HG02840 (cell line): ENCODE measurements around the gene CCDC50.

Source experiments
- ATAC-seq: cut with Tn5 transposase; IDR thresholded peaks from one replicate; pipeline ENCODE4 v1.9.1; 2021; ENCODE audit warnings: mild to moderate bottlenecking, moderate library complexity, moderate number of reproducible peaks; ENCODE audit not compliant: unreplicated experiment, low FRiP score

The CCDC50 gene

DNA sequence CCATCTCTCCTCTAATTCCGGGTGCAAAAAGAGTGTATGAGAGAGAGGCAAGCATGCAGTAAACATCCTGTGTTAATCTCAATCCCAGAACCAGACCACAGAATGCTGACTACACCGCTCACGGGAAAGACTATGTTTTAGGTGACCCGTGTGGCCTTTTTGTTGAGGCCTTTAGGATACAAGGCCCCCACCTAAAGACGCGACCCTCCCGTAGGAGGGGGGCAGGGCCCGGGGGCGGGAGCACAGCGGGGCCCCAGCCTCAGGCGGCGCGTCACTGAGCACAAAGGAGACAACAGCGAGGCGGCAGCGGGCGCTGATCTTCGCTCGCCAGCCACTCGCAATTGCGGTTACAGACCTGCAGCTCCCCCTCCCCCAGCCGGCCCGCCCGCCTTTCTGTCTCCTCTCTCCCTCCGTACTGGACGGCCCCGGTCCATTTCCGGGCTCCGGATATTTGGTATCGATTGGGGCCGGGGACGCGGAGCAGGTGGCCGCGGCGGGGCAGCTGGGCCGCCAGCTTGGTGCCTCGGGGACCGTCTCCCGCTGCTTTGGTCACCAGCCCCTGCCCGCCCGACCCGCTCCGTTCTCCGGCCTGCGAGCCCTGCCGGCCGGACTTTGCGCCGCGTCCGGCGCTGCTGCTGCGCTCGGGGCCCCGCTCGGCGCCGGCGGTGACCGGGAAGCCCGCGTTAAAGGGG, at the start of gene CCDC50:
TSS of gene CCDC50 (plus strand) at position 433 of the 692 bp plus-strand sequence. CDS start 281 bp downstream, outside the sequence.
- peak; percentile 80 for ATAC-seq

DNA sequence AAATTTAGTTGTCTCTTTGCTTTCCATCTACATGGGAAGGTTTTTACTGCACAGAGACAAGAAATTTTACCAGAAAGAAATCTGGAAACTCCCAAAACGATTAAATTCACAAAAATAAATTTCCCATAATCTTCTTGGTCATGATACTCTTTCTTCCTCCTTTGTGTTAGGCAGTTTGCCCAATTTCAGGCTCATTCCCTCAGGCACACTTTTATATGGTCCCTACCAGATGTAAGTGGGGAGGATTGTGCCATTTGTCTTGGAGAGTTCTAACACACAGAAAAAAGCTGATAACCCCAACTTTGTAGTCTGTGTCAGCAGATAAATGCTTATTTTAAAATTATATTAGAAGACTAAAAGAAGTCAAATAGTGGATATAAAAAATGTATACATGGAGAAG, 49.1 kb upstream of the CCDC50 start:
- ATAC-seq = no peak

DNA sequence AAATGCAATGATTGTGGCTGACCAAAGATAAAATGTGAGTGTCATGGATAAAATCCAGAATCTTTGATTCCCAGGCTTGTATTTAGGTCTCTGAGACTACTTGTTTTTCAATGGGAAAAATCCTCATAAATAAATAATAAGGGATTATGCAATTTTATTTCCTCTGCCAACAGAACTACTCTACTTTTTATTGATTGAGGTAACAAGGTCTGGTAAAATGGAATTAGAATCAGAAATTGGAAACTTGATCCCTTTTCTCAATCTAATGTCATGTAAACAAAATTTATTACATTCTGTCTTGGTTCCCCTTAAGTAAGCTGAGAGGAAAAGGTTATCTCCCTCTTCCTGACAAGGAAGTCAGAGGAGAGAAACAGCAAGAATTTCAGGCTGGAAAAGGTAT, 48.3 kb upstream of the CCDC50 start:
- ATAC-seq = no peak

DNA sequence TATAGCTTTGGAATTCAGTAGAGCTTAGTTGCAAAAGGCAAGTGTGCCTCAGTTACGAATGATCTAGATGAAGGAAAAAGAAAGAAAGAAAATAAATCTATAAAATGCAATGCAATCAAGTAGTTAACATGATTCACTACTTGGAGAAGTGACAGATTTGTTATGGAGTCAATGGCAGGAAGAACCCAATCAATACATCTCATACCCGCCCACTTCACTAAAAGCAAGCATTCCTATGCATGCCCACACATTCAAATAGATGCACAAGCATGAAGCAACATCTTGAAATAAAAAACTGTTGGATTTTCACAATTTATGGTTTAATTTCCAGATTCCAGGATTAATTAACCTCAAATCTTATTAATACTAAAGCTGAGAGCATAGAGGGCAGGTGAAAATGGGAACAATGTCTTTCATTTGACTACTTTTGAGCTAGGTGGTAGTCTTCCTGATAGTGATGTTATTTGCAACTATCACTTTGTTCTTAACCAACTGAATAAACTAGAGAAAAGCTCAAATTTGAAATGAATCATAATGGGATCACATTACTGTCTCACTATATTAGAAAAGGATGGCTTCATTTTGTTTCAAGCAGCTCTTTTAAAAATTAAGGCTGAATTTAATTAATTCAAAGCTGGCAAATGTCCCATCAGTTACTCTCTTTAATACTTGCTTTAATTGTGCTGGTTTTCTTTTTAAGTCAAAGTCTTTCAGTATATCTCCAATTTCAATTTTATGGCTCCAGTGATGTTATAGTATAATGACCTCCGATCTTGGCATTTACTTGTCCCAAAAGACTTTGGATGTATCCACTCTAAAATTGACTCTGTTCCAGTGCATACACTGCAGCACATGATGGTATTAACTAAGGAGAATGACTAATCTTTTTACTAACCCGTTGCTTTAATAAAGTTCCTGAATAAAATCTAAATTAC, 46.7 kb upstream of the CCDC50 start:
- no peak for ATAC-seq

- no peak for ATAC-seq
Observed at GRCh38 chr3:191283400-191283799, 45.8 kb upstream of the CCDC50 start.

DNA sequence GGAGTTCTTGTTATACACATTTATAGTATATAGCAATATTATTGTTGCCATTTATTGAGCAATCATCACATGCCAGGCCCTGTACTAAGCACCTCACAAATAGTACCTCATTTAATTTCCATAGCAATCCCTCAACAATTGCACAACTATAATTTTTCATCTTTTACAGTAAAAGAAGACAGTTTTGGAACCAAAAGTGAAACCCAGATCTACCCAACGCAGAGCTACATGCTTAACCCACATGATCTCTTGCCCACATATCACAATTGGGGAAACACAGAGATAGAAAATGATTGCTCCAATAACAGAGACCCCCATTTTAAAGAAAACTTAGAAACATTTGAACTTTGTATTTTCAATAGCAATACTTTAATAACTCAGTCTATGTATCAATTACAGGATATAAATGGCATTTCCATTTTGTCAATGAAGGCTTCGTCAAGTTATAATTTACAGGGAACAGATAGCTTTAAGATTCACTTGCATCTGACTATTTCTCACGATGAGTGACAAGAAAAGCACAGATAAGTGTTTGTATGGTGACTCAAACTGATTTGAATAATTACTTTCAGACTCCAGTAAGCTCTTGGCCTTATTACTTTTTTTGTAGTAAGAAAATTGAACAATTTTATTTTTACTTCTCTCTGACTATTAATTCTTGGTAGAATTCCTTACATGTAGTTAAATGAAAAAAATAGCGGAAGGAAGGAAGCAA, 38.7 kb upstream of the CCDC50 start:
- ATAC-seq = peak; percentile 66

DNA sequence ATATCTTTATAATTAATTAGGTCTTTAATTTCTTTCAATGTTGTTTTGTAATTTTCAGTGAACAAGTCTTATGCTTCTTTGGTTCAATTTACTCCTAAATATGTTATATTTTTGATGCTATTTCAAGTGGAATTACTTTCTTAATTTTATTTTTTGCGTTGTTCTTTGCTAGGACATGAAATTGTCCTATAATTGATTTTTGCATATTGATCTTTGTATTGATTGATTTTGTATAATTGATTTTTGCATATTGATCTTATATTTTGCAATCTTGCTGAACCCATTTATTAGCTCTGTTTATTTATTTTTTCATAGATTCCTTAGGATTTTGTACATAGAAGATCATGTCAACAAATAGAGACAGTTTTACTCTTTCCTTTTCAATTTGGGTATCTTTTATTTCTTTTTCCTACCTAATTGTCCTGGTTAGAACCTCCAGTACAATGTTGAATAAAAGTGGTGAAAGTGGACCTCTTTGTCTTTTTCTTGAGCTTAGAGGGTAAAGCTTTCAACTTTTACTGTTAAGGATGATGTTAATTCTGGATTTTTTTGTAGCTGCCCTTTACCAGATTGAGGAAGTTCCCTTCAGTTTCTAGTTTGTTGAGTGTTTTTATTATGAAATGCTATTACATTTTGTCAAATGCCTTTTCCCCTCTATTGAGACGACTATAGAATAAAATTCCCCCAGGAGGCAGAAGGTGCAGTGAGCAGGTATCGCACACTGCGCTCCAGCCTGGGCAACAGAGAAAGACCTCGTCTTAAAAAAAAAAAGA, 36.8 kb upstream of the CCDC50 start:
- no peak for ATAC-seq

DNA sequence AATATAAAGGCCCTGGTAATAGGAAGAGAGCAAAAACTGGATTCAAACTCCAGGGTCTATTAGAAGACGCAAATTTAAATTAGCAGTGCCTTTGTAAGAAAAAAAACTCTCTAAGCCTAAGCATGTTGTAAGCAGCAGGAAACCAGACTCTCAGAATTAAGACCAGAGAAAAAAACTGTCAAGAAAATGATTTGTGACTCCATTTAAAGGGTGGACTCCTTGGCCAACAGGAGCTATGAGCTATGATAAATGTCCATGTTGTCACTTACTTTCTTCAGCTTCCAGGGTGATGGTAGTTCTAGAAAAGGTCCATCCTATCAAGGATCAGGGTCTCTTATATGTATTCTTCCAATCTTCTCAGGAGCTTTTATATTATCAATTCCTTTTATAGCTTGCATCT, 34.9 kb upstream of the CCDC50 start:
- no peak for ATAC-seq

DNA sequence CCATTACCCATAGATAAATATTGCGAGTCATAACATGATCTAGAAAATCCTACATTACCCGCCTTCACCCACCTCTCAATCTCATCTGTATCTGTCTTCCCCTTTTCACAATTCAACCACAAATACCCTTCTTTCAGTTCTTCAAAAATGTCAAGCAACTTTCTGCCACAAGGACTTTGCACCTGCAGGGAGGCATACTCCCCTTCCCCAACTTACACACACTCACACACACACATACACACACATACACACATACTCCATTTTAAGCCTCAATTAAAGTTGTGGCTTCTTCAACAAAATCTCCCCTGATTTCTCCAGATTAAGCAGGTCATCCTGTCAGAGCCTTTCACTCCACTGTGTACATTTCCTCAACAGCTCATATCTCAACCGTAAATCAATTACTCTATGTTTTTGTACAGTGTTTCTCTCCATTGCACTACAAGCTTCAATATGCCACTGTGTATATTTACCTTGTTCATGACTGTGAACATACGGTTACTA, 33.1 kb upstream of the CCDC50 start:
- peak; percentile 75 for ATAC-seq

DNA sequence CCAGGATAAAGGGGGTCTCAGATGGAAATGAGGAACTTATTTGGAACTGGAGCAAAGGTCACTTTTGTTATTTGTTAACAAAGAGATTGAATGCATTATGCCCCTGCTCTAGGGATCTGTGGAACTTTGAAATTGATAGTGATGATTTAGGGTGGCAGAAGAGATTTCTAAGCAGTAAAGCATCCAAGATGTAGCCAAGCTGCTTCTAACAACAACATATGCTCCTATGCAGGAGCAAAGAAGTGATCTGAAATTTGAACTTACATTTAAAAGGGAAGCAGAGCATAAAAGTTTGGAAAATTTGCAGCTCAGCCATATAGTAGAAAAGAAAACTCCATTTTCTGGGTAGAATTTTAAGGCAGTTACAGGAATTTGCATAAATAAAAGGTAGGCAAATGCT, 30.3 kb upstream of the CCDC50 start:
- no peak for ATAC-seq

- no peak for ATAC-seq
Observed at GRCh38 chr3:191300422-191300821, 28.8 kb upstream of the CCDC50 start.

GRCh38 chr3:191301017-191301416, 28.2 kb upstream of the CCDC50 start:
- peak; percentile 71 for ATAC-seq

GRCh38 chr3:191301782-191302411, 27.3 kb upstream of the CCDC50 start:
- ATAC-seq = no peak

GRCh38 chr3:191302451-191302850, 26.7 kb upstream of the CCDC50 start:
- no peak for ATAC-seq

GRCh38 chr3:191303596-191303995, 25.6 kb upstream of the CCDC50 start:
- no peak for ATAC-seq

- no peak for ATAC-seq
Observed at GRCh38 chr3:191306428-191306827, 22.8 kb upstream of the CCDC50 start.

GRCh38 chr3:191307341-191307740, 21.9 kb upstream of the CCDC50 start:
- no peak for ATAC-seq

DNA sequence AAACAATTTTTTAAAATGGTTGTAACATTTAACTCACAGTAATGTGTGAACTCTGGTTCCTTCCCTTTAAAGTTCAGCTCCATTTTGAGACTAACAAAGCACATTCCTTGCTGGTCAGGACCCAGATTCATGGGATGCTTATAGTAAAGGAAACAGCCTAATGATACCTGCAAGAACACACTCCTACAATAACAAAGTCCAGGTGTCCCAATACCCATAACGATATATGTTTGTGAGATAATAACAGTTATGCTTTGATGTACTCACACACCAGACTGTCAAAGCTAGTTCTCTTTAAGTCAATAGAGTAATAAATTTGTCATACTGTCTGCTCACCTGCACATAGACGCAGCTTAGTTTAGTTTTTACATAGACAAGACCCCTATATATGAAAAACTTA, 15.9 kb upstream of the CCDC50 start:
- no peak for ATAC-seq

DNA sequence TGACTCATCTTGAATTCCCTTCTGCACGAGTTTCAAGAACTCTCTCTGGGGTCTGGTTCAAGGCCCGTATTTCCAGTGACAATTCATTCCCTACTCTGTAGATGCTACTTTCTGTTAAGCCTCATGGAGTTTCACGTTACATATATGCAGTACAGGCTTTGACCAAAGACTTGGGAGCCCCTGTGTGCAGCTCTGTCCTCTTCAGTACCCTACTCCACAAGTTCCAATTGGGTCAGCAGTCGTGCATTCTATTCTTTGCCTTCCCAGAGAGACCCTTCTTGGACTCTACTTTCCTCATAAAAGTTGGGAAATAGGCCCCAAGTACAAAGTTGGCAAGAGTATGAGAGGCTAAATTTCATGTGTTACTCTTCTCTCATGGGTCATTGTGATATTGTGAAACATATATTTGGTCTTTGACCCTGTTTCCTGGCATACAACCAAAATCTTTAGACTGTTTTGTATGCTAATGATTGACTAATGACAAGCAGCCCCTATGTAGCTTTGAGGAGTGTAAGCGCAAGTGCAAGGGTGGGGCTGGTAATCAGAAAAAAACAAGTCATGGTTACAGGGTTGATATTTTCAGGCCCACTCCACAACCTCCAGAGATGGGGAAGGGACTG, 15.0 kb upstream of the CCDC50 start:
- no peak for ATAC-seq
